GM19043 (cell line): ENCODE measurements around the gene LYZL1.
"Not testable (repeated sequence)": the region's sequence is repeated elsewhere in the genome, so short reads cannot be mapped to it uniquely, and the experiment has no call there.

Source experiments
- ATAC-seq: cut with Tn5 transposase; IDR thresholded peaks from one replicate; pipeline ENCODE4 v1.9.1; 2021; ENCODE audit warnings: low read depth; ENCODE audit not compliant: unreplicated experiment

The LYZL1 gene

GRCh38 chr10:29259498-29259897, 29.4 kb upstream of the LYZL1 start:
- ATAC-seq, result no peak

DNA sequence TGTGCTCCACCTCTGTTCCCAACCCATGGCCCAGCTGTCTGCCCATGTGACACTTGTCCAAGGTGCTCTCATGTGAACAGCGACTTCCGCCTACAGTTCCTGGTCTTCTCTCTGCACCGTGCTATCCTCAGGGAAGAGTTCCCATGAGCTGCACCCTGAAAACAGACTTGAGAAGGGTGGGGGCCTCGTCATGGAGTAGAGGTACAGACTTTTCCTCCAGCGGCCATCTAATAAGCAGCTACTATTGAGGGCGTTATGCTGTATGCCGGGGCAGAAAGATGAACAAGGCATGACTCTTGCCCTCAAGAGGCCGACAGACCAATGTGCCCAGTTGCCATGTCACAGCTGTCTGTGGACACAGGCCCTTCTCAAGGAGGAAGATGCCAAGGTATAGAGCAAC, 25.4 kb upstream of the LYZL1 start:
- no peak for ATAC-seq

DNA sequence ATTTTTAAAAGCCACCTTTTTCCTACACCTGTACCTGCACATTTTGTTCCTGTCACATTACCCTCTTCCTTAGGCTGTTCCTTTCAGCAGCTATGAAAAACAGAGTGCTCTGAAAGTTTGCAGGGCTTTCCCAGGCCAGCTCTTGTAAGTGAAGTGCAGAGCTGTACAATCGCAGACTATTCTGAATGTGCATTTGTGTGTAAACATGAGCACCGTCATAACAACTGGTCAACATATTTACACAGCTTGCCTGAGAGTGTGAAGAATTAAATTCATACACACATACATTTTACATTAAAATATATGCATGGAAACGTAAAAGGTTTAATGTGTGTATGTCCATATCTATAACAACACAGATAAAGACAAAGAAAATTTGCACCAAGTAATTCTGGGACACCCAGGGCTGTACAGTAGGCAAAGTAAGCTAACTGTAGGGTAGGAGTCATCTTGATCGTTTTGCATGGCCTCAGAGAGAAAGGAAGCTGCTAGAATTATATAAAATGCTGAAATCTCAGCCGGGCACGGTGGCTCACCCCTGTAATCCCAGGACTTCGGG, 23.6 kb upstream of the LYZL1 start:
- ATAC-seq, result no peak

DNA sequence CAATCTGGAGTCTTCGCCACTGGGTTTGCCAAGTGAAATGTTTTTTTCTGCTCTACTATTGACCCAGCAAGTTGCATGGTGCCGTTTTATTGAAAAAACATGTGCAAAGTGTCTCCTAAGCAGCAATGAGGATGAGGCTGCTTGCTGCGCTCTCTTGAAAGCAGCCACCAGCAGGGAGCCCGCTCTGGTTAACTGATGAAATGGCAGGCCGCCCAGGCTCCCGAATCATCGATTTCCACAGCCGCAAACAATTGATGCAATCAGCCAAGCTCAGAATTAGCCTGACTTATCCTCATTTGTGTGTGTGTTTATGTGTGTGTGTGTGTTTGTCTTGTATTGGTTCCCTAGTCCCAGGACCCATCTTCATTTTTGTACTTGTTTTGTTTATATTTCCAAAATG, 22.2 kb upstream of the LYZL1 start:
- ATAC-seq, result no peak

- ATAC-seq, result no peak
These were observed 20.9 kb upstream of the LYZL1 start for GRCh38 chr10:29268011-29268410.

- no peak for ATAC-seq
These were observed 19.4 kb upstream of the LYZL1 start for GRCh38 chr10:29269486-29269885.

GRCh38 chr10:29270883-29271282, 18.0 kb upstream of the LYZL1 start:
- no peak for ATAC-seq

- no peak for ATAC-seq
These were observed 17.0 kb upstream of the LYZL1 start for GRCh38 chr10:29271877-29272276.

DNA sequence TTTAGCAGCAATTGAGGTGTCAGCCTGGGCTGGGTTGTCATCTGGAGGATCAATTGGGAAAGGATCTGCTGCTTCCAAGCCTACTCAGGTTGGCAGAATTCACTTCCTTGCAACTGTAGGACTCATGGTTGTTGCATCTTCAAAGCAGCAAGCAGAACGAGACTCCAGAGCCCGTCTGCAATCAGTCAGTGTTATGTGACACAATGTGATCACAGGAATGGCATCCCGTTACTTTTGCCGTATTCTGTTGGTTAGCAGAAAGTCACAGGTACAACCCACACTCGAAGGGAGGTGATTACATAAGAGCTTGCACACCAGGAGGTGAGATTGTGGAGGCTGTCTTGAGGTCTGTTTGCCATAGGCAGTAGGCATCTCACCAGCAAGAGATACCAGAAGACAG, 15.4 kb upstream of the LYZL1 start:
- ATAC-seq, result no peak

- no peak for ATAC-seq
These were observed 12.5 kb upstream of the LYZL1 start for GRCh38 chr10:29276251-29276850.

DNA sequence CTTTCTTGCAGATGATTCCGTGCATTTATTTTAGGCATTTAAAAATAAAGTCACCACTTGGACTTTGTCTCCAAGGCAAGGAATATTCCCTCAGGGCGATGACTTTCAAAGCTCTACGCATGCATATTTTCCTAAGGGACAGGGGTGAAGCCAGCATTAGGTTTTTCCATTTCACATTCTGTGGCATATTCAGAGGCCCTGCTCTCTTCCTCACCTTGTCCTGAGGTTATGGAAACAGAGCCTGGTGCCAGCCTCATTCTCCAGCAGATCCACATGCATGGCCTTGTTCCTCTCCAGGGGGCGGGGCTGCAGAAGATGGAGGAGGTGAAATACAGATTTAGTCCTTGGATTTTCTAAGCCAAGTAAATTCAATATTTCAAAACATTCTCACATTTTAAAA, 11.6 kb upstream of the LYZL1 start:
- no peak for ATAC-seq

GRCh38 chr10:29279779-29280487, 8.9 kb upstream of the LYZL1 start:
- ATAC-seq, result no peak

DNA sequence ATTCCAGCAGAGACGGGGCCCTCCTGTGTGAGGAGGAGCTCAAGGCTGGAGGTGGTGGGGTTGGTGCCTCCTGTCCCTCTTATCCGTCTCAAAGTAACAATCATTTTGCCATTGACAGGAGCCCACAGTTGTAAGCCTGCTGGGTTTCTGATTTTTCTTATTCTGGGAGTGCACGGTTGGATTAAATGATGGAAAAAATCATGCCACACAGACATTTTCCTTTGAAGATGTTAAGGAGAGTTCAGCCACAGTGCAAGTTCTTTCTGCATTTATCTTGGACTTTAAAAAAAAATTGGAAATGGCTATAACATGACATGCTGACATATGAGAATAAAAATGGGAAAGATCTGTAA, 8.4 kb upstream of the LYZL1 start:
- ATAC-seq, result no peak

- ATAC-seq, result peak; percentile 95
These were observed 3.2 kb upstream of the LYZL1 start for GRCh38 chr10:29285624-29286051.

DNA sequence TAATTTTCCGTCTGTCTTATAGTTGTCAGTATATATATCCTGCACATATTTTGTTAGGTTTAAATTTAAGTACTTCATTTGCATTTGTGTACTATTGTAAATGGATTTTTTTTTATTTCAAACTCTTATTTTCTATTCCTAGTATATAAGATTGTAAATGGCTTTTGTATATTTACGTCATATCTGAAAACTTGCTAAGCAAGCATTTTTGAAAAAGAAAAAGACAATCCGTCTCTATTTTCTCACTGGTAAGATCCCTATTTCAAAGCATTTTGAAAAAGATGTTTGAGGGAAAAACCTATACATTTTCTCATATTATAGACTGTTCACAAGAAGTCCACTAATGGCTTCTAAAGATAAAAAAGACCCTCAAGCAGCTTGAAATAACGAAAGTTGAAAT, 1.2 kb upstream of the LYZL1 start:
- no peak for ATAC-seq

- ATAC-seq, result not testable (repeated sequence)
These were observed 2.7 kb downstream of the LYZL1 start for GRCh38 chr10:29291561-29291960.

DNA sequence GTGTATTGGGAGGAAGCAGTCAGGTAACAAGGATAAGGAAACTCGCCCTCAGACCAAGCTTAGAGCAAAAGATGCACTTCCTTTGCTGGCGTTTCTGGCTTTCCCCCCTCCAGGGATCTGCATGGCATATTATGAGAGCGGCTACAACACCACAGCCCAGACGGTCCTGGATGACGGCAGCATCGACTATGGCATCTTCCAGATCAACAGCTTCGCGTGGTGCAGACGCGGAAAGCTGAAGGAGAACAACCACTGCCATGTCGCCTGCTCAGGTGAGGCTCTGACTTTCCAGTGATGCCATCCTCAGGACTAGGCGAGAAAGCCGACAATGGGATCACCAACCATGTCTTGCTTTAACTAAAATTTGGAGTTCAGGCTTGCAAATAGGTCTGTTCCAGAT, 3.5 kb downstream of the LYZL1 start:
- not testable (repeated sequence) for ATAC-seq

GRCh38 chr10:29295813-29296212, 6.9 kb downstream of the LYZL1 start:
- no peak for ATAC-seq

- no peak for ATAC-seq
These were observed 8.8 kb downstream of the LYZL1 start for GRCh38 chr10:29297678-29298077.

DNA sequence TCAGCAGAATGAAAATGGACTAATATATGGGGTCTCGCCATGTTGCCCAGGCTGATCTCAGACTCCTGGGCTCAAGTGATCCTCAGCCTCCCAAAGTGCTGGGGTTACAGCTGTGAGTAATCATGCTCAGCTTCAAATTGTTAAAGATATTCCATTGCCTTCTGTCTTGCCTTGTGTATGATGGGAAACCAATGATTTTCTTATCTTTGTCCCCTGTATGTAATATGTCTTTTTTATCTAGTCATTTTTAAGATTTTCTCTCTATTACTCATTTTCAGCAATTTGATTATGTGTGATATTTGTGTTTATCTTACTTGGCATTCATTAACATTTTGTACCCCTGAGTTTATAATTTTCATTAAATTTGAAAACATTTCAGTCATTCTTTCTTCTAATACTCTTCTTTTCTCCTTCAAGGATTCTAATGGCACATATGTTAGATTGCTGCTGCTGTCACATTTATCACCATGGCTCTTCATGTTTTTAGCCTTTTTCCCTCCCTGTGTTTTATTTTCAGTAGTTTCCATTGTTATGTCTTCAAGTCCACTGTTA, 12.6 kb downstream of the LYZL1 start:
- ATAC-seq, result no peak

- ATAC-seq, result no peak
These were observed 13.6 kb downstream of the LYZL1 start for GRCh38 chr10:29302499-29302898.
